Measurements from ENCODE around the gene MT1B.
"Not testable (repeated sequence)": the region's sequence is repeated elsewhere in the genome, so short reads cannot be mapped to it uniquely, and the experiment has no call there.

Gene MT1B

DNA sequence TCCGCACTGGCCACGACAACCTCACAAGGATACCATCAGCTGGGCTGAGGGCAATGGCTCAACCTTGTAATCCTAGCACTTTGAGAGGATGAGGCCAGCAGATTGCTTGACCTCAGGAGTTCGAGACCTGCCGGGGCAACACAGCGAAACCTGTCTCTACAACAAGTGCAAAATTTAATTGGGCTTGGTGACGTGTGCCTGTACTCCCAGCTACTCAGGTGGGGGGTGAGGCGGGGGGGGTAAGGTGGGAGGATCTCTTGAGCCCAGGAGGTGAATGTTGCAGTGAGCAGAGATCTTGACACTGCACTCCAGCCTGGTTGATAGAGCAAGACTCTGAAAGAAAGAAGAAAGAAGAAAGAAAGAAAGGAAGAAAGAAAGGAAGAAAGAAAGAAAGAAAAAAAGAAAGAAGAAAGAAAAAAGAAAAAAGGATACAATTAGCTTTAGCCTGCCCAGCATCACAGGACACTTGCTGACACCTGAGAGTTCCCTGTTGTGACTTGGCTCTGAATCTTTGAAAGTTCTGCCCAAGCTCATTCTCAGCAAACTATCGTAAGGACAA, 31.3 kb upstream of the MT1B start:
- DNase-seq (ENCODE audit: low spot score) = no peak

DNA sequence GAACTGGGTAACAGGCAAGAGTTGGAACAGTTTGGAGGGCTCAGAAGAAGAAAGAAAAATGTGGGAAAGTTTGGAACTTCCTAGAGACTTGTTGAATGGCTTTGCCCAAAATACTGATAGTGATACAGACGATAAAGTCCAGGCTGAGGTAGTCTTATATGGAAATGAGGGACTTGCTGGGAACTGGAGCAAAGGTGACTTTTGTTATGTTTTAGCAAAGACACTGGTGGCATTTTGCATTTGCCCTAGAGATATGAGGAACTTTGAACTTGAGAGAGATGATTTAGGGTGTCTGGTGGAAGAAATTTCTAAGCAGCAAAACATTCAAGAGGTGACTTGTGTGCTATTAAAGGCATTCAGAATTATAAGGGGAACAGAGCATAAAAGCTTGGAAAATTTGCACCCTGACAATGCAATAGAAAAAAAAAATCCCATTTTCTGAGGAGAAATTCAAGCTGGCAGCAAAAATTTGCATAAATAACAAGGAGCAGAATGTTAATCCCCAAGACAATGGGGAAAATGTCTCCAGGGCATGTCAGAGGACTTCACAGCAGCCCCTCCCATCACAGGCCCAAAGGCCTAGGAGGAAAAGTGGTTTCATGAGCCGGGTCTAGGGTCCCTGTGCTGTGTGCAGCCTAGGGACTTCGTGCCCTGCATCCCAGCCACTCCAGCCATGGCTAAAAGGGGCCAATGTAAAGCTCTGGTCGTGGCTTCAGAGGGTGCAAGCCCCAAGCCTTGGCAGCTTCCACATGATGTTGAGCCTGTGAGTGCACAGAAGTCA, 29.8 kb upstream of the MT1B start:
- DNase-seq (ENCODE audit: low spot score) = not testable (repeated sequence)

DNA sequence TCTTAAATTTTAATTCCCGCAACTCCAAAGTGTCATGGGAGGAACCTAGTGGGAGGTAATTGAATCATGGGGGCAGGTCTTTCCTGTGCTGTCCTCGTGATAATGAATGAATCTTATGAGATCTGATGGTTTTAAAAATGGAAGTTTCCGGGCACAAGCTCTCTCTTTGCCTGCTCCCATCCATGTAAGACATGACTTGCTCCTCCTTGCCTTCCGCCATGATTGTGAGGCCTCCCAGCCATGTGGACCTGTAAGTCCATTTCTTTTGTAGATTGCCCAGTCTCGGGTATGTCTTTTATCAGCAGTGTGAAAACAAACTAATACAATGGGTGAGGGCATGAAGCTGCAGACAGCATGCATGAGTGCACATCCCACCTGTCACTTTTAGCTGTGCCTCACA, 28.5 kb upstream of the MT1B start:
- DNase-seq (ENCODE audit: low spot score) = not testable (repeated sequence)

DNA sequence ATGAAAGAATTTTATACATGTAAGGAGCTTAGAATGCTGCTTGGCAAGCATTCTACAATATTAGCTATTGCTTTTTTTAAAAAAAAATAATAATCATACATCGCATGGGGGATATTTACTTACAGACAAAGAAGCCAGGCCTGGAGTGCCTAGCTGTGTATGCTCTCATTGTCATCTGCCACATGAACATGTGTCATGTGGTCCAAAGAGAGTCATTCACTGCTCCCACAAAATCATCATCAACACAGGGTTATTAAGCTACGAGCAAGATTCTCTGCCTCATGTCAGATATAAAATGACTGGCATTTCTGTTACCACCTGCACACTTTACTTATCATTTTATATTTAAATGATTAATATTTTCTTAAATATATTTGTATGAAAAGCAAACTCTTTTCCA, 28.0 kb upstream of the MT1B start:
- DNase-seq (ENCODE audit: low spot score) = no peak

DNA sequence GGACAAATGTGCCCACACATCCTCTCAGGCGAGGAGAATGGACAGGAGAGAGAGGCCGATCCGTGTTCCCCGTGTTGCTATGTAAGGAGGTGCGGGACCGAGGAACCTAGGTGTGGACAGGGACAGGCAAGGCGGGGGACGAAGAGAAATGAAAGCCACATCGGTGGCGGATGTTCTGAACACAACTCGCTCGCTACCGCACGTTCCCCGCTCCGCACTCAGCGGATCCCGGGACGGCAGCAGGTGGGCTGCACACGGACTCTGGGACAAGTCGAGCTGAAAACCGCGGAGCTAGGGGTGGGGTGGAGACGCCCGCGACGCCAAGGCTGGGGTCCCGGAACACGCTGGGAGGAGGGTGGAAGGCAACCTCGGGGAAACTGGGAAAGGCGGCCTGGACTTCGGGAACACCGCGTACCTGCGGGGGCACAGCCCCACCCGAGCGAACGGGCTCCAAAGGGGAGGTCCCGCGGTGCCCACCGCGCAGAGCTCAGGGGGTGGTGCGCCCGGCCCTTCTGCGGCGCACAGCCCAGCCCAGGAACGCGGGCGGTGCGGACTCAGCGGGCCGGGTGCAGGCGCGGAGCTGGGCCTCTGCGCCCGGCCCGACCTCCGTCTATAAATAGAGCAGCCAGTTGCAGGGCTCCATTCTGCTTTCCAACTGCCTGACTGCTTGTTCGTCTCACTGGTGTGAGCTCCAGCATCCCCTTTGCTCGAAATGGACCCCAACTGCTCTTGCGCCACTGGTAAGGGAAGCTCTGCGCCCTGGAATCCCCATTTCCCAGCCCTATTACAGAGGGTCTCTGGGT, 26.3 kb upstream of the MT1B start, which contains the start of gene MT1E:
TSS of gene MT1E (plus strand) at position 642 of the 803 bp plus-strand sequence. CDS start at position 713, 71 bp downstream.
- peak; percentile 69 for DNase-seq (ENCODE audit: low spot score)

DNA sequence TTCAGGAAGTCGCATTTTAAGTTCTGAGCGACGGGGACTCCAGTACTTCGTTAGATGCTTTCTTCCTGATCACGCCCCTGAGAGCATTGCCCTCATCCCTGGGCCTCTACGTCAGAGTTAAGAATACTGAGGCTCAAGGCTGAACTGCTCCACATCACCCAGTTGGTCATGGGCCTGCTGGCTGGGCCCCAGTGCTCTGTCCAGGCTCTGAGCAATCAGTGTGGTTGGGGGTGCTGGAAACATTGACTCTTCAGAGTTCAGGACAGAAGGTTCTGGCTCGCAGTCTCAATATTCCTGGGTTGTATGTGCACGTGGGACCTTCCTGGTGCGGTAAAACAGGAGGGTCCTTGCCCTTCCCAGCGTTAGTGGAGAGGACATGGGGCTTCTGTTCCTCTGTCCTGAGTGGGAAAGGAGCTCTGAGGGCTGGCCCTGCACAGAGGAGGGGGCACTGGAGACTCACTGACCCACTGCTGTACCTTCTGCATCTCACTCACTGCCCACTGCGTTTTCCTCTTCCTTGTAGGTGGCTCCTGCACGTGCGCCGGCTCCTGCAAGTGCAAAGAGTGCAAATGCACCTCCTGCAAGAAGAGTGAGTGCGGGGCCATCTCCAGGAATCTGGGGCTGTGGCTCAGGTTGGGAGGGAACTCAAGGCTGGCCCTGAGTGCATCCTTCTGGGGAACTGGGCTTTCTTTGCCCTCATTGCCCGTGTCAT, 25.6 kb upstream of the MT1B start:
- peak; percentile 28 for DNase-seq (ENCODE audit: low spot score)

DNA sequence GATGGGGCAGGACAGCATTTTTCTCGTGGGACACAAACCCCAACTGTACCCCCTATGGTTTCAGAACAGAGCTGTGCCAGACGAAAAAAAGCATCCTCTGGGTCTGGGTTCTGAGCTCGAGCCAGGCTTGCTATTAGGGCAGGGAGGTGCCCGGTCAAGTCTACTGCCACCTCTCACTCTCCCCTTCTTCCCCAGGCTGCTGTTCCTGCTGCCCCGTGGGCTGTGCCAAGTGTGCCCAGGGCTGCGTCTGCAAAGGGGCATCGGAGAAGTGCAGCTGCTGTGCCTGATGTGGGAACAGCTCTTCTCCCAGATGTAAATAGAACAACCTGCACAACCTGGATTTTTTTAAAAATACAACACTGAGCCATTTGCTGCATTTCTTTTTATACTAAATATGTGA, 25.0 kb upstream of the MT1B start:
- DNase-seq (ENCODE audit: low spot score) = no peak

DNA sequence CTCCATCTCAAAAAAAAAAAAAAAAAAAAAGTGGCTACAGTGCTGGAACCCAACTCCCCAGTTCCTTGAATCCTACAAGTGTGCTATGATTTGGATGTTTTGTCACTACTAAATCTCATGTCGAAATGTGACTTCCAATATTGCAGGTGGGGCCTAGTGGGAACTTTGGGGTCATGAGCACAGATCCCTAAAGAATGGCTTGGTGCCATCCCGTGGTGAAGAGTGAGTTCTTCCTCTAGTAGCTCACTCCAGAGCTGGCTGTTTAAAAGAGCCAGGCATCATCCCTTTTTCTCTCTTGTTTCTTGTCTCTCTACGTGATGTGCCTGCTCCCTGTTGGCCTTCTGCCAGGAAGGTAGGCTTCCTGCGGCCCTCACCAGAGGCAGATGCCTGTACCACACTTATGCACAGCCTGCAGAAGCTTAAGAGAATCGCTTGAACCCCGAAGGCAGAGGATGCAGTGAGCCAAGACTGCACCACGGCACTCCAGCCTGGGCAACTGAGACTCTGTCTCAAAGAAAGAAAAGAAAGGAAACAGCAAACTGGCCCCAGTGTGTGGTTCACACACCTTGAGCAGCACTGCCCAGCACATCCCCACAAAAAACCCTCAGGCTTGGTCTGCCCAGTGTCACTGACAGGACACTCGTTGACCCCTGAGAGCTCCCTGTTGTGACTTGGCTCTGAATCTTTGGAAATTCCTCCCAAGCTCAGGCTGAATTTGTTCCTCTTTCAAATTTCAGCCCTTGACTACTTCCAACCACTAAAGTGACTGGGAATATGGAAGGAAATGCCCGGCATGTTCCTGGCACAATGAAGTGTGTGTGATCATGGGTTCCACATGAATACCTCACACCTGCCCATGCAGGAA, 23.0 kb upstream of the MT1B start:
- DNase-seq (ENCODE audit: low spot score) = no peak

DNA sequence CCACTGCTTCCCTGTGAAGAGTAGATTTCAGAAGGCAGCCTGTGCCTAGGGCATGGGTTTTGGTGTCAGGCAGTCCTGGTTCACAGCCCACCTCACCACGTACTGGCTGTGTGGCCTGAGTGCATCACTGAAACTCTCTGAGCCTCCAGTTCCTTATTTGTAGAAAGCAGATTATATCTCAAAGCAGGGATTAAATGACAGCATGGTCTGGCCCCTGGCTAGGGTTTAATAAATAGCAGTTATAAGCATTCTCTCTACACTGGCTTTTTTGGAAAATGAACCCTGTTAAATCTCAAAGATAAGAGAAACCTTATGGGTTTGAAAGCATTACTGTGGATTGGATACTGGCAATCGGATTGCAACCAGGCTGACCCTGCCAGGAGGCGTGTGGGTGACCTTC, 22.2 kb upstream of the MT1B start:
- DNase-seq (ENCODE audit: low spot score) = no peak

DNA sequence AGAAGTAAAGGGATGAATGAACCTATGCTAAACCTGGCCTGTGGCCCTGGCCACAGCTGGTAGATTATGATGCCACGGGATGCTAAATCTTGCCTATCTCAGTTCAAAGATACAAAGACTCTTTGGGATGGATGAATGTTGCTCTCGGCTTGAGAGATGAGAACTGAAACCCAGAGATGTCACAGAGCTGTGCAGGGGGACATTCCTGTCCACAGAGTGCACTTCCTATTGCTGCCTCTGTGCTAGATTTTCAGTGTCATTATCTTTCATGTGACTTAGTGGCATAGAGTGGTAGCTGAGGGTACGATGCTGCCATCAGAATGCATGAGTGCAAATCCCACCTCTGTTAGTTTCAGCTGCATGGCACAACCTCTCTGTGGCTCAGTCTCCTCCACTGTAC, 21.6 kb upstream of the MT1B start:
- no peak for DNase-seq (ENCODE audit: low spot score)

DNA sequence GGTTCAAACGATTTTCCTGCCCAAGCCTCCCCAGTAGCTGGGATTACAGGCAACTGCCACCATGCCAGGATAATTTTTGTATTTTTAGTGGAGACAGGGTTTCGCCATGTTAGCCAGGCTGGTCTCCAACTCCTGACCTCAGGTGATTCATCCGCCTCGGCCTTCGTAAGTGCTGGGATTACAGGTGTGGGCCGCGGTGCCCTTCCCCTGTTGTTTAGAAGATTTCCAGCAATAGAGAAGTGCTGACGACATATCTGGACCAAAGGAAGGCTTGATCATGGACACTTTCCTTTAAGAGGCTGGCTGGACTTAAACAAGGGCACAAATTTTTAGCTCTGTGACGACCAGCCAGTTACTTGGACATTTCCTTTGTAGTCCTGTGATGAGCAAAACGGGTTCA, 20.5 kb upstream of the MT1B start:
- DNase-seq (ENCODE audit: low spot score) = no peak

DNA sequence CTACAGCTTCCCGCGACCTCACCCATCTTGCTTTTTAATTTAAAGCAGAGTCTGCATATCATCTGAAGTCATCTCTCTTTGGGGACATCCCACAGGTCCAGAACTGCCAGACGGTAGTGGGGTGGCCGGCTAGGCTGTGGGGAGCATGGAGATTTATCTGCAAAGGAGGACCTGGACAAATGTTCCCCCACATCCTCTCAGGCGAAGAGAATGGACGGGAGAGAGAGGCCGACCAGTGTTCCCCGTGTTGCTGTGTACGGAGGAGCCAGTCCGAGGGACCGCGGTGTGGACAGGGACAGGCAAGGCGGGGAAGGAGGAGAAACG, 19.9 kb upstream of the MT1B start:
- no peak for DNase-seq (ENCODE audit: low spot score)

DNA sequence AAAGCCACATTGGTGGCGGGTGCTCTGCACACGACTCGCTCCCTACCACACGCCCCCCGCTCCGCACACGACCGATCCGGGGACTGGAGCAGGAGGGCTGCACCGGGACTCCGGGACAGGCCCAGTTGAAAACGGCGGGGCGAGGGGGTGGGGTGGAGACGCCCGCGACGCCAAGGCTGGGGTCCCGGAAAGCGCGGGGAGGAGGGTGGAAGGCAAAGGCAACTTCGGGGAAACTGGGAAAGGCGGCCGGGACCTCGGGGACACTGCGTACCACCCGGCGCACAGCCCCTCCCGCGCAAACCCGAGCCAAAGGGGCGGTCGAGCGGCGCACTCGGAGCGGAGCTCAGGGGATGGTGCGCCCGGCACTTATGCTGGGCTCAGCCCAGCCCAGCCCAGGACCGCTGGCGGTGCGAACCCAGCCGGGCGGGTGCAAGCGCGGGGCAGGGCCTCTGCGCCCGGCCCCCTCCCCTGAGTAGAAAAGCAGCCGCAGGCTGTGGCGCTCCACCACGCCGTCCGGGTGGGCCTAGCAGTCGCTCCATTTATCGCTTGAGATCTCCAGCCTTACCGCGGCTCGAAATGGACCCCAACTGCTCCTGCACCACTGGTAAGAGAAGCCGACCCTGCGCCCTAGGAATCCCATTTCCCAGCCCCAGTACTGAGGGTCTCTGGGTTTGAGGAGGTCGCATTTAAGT, 19.4 kb upstream of the MT1B start, which contains the start of gene MT1M:
TSS of gene MT1M (plus strand) at position 504 of the 692 bp plus-strand sequence. CDS start at position 577, 73 bp downstream.
- DNase-seq (ENCODE audit: low spot score) = peak; percentile 71

DNA sequence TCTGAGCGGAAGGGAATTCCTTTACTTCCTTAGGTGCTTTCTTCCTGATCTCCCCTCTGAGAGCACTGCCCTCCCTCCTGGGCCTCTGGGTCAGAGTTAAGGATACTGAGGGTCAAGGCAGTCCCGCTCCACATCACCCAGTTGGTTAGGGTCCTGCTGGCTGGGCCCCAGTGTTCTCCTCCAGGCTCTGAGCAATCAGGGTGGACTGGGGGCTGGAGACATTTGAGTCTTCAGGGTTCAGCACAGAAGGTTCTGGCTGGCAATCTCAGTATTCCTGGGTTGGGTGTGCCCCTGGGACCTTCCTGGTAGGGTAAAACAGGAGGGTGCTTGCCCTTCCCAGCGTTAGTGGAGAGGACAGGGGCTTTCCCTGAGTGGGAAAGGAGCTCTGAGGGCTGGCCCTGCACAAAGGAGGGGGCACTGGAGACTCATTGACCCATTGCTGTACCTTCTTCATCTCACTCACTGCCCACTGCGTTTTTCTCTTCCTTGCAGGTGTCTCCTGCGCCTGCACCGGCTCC, 18.8 kb upstream of the MT1B start:
- no peak for DNase-seq (ENCODE audit: low spot score)

DNA sequence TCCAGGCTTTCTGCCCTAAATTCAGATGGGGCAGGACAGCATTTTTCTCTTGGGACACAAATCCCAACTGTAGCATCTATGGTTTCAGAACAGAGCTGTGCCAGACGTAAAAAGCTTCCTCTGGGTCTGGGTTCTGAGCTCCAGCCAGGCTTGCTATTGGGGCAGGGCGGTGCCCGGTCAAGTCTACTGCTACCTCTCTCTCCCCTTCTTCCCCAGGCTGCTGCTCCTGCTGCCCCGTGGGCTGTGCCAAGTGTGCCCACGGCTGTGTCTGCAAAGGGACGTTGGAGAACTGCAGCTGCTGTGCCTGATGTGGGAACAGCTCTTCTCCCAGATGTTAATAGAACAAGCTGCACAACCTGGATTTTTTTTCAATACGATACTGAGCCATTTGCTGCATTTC, 18.2 kb upstream of the MT1B start:
- DNase-seq (ENCODE audit: low spot score) = no peak

DNA sequence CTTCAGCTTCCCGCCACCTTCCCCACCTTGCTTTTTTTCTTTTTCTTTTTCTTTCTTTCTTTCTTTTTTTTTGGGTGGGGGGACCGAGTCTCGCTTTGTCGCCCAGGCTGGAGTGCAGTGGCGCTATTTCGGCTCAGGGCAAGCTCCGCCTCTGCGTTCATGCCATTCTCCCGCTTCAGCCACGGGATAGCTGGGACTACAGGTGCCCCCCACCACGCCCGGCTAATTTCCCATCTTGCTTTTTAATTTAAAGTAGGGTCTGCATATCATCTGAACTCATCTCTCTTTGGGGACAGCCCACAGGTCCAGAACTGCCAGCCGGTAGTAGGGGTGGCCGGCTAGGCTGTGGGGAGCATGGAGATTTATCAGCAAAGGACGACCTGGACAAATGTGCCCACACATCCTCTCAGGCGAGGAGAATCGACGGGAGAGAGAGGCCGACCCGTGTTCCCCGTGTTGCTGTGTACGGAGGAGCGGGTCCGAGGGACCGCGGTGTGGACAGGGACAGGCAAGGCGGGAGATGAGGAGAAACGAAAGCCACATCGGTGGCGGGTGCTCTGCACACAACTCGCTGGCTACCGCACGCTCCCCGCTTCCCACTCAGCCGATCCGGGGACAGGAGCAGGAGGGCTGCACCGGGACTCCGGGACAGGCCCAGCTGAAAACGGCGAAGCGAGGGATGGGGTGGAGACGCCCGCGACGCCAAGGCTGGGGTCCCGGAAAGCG, 16.8 kb upstream of the MT1B start:
- no peak for DNase-seq (ENCODE audit: low spot score)

DNA sequence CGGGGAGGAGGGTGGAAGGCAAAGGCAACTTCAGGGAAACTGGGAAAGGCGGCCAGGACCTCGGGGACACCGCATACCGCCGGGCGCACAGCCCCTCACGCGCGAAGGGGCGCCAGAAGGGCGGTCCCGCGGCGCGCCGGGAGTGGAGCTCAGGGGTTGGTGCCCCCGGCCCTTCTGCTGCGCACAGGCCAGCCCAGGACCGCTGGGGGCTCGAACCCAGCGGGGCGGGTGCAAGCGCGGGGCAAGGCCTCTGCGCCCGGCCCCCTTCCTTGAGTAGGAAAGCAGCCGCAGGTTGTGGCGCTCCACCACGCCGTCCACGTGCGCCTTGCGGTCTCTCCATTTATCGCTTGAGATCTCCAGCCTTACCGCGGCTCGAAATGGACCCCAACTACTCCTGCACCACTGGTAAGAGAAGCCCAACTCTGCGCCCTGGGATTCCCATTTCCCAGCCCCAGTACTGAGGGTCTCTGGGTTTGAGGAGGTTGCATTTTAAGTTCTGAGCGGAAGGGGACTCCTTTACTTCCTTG, 16.2 kb upstream of the MT1B start:
- DNase-seq (ENCODE audit: low spot score) = no peak

DNA sequence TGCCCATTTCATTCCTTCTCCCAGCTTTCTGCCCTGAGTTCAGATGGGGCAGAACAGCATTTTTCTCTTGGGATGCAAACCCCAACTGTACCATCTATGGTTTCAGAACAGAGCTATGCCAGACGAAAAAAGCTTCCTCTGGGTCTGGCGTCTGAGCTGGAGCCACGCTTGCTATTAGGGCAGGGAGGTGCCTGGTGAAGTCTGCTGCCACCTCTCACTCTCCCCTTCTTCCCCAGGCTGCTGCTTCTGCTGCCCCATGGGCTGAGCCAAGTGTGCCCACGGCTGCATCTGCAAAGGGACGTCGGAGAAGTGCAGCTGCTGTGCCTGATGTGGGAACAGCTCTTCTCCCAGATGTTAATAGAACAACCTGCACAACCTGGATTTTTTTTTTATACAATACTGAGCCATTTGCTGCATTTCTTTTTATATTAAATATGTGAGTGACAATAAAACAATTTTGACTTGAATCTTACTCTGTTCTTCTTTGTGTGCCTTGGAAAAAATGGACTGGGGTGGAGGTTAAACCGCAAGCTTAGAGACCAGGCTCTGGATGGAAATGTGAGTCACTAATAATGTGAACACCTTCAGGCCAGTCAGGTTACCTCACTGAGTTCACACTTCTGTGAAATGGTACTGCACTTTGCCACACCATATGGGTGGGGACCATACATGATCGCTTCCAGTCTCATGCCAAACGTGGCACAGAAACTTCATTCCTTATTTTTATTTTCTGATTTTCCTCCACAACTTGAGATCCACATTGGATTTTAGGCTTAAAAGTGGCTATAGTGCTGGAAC, 14.9 kb upstream of the MT1B start:
- DNase-seq (ENCODE audit: low spot score) = no peak
